ENCODE measurements around the gene PRKCE.

Gene PRKCE

DNA sequence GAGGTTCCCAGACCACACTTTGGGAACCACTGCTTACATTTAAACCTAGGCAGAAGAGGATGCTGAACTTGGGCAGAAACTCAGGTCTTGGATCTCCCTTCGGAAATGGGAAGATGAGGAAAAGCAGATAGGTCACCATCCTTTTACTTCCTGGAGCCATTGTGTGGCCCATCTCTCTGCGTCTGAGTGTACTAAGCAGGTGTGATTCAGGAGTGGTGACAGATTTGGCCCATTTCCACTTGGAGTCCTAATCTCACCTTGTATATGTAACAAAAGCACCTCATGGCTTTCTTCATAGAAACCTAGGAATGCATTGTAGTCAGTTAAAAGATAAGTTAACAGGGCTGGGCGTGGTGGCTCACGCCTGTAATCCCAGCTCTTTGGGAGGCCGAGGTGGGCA, 71.0 kb downstream of the PRKCE start:
- ChIA-PET CTCF (no interaction called here), POLR2A (ENCODE audit: low non-redundant PET) (no interaction called here)

DNA sequence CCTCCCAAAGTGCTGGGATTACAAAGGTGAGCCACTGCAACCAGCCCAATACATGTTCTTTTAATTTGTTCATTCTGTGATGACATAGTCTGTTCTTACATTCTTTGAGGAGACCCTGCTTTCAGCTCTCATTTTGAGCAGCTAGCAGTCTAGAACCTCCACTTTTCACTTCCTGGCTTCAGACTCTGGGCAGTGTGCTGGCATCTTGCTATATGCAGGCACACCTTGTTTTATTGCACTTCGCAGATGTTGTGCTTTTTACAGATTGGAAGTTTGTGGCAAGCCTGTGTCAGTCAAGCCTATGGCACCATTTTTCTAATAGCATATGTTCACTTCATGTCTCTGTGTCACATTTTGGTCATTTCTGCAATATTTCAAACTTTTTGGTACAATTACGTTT, 72.4 kb downstream of the PRKCE start:
- POLR2A ChIA-PET (ENCODE audit: low non-redundant PET): no interaction called here
- TF ChIP-seq, protein P1, sequence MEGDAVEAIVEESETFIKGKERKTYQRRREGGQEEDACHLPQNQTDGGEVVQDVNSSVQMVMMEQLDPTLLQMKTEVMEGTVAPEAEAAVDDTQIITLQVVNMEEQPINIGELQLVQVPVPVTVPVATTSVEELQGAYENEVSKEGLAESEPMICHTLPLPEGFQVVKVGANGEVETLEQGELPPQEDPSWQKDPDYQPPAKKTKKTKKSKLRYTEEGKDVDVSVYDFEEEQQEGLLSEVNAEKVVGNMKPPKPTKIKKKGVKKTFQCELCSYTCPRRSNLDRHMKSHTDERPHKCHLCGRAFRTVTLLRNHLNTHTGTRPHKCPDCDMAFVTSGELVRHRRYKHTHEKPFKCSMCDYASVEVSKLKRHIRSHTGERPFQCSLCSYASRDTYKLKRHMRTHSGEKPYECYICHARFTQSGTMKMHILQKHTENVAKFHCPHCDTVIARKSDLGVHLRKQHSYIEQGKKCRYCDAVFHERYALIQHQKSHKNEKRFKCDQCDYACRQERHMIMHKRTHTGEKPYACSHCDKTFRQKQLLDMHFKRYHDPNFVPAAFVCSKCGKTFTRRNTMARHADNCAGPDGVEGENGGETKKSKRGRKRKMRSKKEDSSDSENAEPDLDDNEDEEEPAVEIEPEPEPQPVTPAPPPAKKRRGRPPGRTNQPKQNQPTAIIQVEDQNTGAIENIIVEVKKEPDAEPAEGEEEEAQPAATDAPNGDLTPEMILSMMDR (conservative IDR thresholded peaks at IDR 0.05; ENCODE audit: low read depth): no peak
- no peak for DNase-seq (ENCODE audit: low spot score)
- H3K27ac ChIP-seq: no peak overlapping the region
- CTCF ChIA-PET: no interaction called here

More for the DNA sequence above, 71.0 kb downstream of the PRKCE start:
- no peak for DNase-seq (ENCODE audit: low spot score)
- TF ChIP-seq, protein P1 (conservative IDR thresholded peaks at IDR 0.05; ENCODE audit: low read depth): no peak
- H3K27ac ChIP-seq: no peak overlapping the region

DNA sequence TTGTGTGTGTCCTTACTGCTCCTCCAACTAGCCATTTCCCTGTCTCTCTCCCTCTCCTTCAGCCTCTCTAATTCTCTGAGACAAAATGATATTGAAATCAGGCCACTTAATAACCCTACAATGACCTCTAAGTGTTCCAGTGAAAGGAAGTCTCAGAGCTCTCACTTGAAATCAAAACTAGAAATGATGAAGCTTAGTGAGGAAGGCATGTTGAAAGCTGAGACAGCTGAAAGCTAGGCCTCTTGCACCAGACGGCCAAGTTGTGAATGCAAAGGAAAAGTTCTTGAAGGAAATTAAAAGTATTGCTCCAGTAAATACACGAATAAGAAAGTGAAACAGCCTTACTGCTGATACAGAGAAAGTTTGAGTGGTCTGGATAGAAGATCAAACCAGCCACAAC, 72.9 kb downstream of the PRKCE start:
- CTCF ChIA-PET: interaction anchor here (0.7 kb wide), 2 partner anchors 9 to 17 kb away, joined by 3 read pairs; no protein-coding TSS in a partner anchor
- TF ChIP-seq, protein P1 (conservative IDR thresholded peaks at IDR 0.05; ENCODE audit: low read depth): no peak
- H3K27ac ChIP-seq: no peak overlapping the region

DNA sequence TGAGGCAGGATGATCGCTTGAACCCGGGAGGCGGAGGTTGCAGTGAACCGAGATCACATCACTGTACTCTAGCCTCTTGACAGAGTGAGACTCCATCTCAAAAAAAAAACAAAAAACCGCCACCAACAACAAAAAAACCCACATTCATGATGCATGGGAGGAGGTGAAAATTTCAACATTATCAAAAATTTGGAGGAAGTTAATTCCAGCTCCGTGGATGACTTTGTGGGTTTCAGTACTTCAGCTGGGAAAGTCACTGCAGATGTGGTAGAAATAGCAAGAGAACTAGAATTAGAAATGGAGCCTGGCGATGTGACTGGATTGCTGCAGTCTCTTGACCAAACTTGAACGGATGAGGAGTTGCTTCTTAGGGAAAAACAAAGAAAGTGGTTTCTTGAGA, 74.3 kb downstream of the PRKCE start:
- no peak overlapping the region for H3K27ac ChIP-seq
- CTCF ChIA-PET: interaction anchor here (0.6 kb wide), 2 partner anchors 180 to 1369 kb away, joined by 3 to 6 read pairs; no protein-coding TSS in a partner anchor
- no peak for DNase-seq (ENCODE audit: low spot score)
- POLR2A ChIA-PET (ENCODE audit: low non-redundant PET): no interaction called here
- TF ChIP-seq, protein P1 (conservative IDR thresholded peaks at IDR 0.05; ENCODE audit: low read depth): no peak

More for the DNA sequence above, 72.9 kb downstream of the PRKCE start:
- DNase-seq (ENCODE audit: low spot score): no peak
- POLR2A ChIA-PET (ENCODE audit: low non-redundant PET): no interaction called here

DNA sequence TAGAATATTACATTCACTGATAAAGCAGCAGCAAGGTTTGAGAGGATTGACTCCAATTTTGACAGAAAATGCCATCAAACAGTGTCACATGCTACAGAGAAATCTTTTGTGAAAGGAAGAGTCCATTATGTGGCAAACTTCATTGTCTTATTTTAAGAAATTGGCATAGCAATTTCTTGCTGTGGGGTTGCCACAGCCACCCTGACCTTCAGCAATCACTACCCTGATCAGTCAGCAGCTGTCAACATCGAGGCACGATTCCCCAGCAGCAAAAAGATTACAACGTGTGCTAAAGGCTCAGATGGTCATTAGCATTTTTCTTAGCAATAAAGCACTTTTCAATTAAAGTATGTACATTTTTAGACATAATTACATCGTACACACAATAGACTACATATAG, 74.7 kb downstream of the PRKCE start:
- no peak for DNase-seq (ENCODE audit: low spot score)
- TF ChIP-seq, protein P1 (conservative IDR thresholded peaks at IDR 0.05; ENCODE audit: low read depth): no peak
- ChIA-PET POLR2A (ENCODE audit: low non-redundant PET) (no interaction called here), CTCF (no interaction called here)
- no peak overlapping the region for H3K27ac ChIP-seq

DNA sequence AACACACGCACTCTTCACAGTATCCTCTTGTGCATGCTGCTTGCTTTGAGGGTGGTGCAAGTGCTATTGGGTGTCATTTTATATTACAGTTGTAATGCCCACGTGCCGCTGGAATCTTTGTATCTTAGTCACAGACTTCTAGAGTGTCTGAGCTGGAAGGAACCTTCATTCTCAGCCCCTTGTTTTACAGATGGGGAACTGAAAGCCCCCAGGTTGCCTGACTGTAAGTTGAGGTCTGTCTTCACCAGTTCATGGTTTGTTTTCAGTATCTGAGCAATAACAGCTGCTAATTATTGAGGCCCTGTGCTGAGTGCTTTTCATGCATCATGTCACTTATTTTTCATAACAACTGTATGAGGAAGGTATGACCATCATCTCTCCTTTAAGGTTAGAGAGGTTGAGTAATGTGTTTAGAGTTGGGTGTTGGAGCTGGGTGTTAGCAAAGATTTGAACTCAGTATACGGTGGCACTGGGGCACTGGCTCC, 77.0 kb downstream of the PRKCE start:
- no peak for DNase-seq (ENCODE audit: low spot score)
- ChIA-PET POLR2A (ENCODE audit: low non-redundant PET) (no interaction called here), CTCF (no interaction called here)
- no peak overlapping the region for H3K27ac ChIP-seq
- TF ChIP-seq, protein P1 (conservative IDR thresholded peaks at IDR 0.05; ENCODE audit: low read depth): no peak

All from RWPE1 (cell line).